ENCODE results near the gene MYL1. TPM values are rescaled to one million over a fixed set of nuclear protein-coding genes. Genes with fewer than 3 reads are reported as not detected.
A peak's percentile ranks its signal among the peaks of the same experiment; 100 is the strongest.

Gene MYL1
- total and polyA plus RNA-seq, 2 donors (not counting 1 experiment from before 2014, with no cell fraction given) = not detected

DNA sequence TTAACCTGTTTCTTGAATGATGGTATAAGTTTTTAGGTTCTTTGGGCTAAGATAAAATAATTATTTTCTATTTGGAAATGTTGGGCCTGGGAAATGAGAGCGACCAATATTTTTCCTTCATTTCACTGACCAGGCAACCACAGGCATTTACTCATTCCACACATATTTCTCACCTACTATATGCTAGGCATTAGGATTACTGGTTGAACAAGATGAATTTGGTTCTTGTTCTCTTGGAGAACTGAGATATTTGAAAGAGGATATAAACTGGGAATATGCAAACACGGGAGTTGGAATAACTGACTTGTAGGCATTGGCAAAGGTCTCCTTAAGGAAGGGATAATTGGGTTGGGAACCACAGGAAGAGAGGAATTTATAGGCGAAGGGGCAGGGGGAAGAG lies 3.9 kb upstream of the MYL1 start:
- Histone ChIP-seq H3K79me2 (ENCODE audit: control insufficient read depth, insufficient read depth, low read length) (no peaks in the 10 kb centered on the region), H3K9me3 (ENCODE audit: control insufficient read depth, insufficient read depth, low read depth, low read length) (no peaks in the 10 kb centered on the region), H2AFZ (ENCODE audit: low read length) (no peak overlapping the region), H3K27me3 (ENCODE audit: control insufficient read depth, insufficient read depth, low read length) (no peaks in the 10 kb centered on the region), H3K9ac (ENCODE audit: insufficient read depth, low read length) (no peak overlapping the region), H3K4me2 (ENCODE audit: extremely low read depth, insufficient read depth, low read length) (no peak overlapping the region), H3K4me3 (replicated peaks in 1 of 4; ENCODE audit: control extremely low read depth in 1 of 4, insufficient read depth in 1 of 4, low read depth in 3 of 4, low read length in 4 of 4) (no peak overlapping the region), H3K36me3 (ENCODE audit: control insufficient read depth, insufficient read depth, low read length) (no peaks in the 10 kb centered on the region), H4K20me1 (ENCODE audit: control insufficient read depth, extremely low read depth, insufficient read depth, low read length) (no peaks in the 10 kb centered on the region), H3K4me1 (ENCODE audit: control insufficient read depth, extremely low read depth, insufficient read depth, low read length) (no peaks in the 10 kb centered on the region), H3K27ac (ENCODE audit: insufficient read depth, low read length) (no peak overlapping the region)
- DNase-seq (ENCODE audit: low read depth in 2 of 2) = peak in 1 of 2 donors; percentile 65
- TF ChIP-seq, protein P1, sequence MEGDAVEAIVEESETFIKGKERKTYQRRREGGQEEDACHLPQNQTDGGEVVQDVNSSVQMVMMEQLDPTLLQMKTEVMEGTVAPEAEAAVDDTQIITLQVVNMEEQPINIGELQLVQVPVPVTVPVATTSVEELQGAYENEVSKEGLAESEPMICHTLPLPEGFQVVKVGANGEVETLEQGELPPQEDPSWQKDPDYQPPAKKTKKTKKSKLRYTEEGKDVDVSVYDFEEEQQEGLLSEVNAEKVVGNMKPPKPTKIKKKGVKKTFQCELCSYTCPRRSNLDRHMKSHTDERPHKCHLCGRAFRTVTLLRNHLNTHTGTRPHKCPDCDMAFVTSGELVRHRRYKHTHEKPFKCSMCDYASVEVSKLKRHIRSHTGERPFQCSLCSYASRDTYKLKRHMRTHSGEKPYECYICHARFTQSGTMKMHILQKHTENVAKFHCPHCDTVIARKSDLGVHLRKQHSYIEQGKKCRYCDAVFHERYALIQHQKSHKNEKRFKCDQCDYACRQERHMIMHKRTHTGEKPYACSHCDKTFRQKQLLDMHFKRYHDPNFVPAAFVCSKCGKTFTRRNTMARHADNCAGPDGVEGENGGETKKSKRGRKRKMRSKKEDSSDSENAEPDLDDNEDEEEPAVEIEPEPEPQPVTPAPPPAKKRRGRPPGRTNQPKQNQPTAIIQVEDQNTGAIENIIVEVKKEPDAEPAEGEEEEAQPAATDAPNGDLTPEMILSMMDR (conservative IDR thresholded peaks at IDR 0.05 in 1 of 2, IDR thresholded peaks at IDR 0.05 in 1 of 2; ENCODE audit: low read depth in 1 of 2, low read length in 2 of 2) = no peak
- no peak for TF ChIP-seq EZH2 (IDR thresholded peaks at IDR 0.05; ENCODE audit: low read length, missing control alignments)

DNA sequence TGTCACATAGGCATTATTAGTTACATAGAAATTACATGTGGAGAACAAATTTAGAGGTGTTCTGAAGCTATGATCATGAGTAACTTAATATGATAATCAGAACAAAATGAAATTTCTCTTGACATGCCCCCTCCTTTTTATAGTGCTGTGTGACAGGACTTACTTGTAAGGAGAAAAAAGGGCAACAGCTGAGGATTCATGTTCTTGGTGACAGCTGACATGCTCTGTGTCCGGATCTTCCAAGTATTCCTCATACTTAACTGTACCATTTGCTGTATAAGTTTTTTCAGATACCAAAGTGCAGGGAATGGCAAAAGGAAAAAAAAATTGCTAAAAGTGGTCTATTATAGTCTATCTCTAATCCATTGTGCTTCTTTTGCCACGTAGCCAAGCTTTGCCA lies 3.5 kb upstream of the MYL1 start:
- no peak overlapping the region for H3K27ac ChIP-seq (ENCODE audit: insufficient read depth, low read length)
- no peaks in the 10 kb centered on the region for H4K20me1 ChIP-seq (ENCODE audit: control insufficient read depth, extremely low read depth, insufficient read depth, low read length)
- no peak overlapping the region for H3K4me3 ChIP-seq (replicated peaks in 1 of 4; ENCODE audit: control extremely low read depth in 1 of 4, insufficient read depth in 1 of 4, low read depth in 3 of 4, low read length in 4 of 4)
- TF ChIP-seq, protein P1 (conservative IDR thresholded peaks at IDR 0.05 in 1 of 2, IDR thresholded peaks at IDR 0.05 in 1 of 2; ENCODE audit: low read depth in 1 of 2, low read length in 2 of 2) = no peak
- TF ChIP-seq EZH2 (IDR thresholded peaks at IDR 0.05; ENCODE audit: low read length, missing control alignments) = no peak
- no peaks in the 10 kb centered on the region for H3K36me3 ChIP-seq (ENCODE audit: control insufficient read depth, insufficient read depth, low read length)
- no peaks in the 10 kb centered on the region for H3K9me3 ChIP-seq (ENCODE audit: control insufficient read depth, insufficient read depth, low read depth, low read length)
- no peak overlapping the region for H2AFZ ChIP-seq (ENCODE audit: low read length)
- H3K79me2 ChIP-seq (ENCODE audit: control insufficient read depth, insufficient read depth, low read length) = no peaks in the 10 kb centered on the region
- DNase-seq (ENCODE audit: low read depth in 2 of 2) = peak in 1 of 2 donors; percentile 2
- H3K27me3 ChIP-seq (ENCODE audit: control insufficient read depth, insufficient read depth, low read length) = no peaks in the 10 kb centered on the region
- H3K9ac ChIP-seq (ENCODE audit: insufficient read depth, low read length) = no peak overlapping the region
- no peak overlapping the region for H3K4me2 ChIP-seq (ENCODE audit: extremely low read depth, insufficient read depth, low read length)
- H3K4me1 ChIP-seq (ENCODE audit: control insufficient read depth, extremely low read depth, insufficient read depth, low read length) = no peaks in the 10 kb centered on the region

DNA sequence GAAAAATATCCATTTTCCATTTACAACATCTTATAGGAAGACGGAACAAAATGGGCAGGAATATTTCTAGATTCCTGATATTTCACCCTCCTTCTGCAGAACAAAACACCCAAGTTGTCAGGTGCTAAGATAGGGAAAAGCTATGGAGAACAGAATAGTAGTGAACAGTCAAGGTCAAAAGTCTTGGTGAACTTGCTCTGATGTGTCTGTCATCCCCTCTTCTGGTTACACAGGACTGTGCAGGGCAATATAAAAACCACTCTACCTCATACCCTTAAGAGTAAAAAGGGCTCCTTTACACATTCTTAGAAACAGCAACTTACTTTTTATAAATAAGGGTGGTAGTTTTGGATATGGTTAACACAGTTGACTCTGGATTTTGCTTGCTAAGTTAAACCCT lies 4.4 kb downstream of the MYL1 start:
- no peaks in the 10 kb centered on the region for H3K4me1 ChIP-seq (ENCODE audit: control insufficient read depth, extremely low read depth, insufficient read depth, low read length)
- no peak overlapping the region for H3K4me3 ChIP-seq (replicated peaks in 1 of 4; ENCODE audit: control extremely low read depth in 1 of 4, insufficient read depth in 1 of 4, low read depth in 3 of 4, low read length in 4 of 4)
- no peak for TF ChIP-seq EZH2 (IDR thresholded peaks at IDR 0.05; ENCODE audit: low read length, missing control alignments)
- TF ChIP-seq, protein P1 (conservative IDR thresholded peaks at IDR 0.05 in 1 of 2, IDR thresholded peaks at IDR 0.05 in 1 of 2; ENCODE audit: low read depth in 1 of 2, low read length in 2 of 2) = no peak
- H3K27ac ChIP-seq (ENCODE audit: insufficient read depth, low read length) = no peak overlapping the region
- no peaks in the 10 kb centered on the region for H3K36me3 ChIP-seq (ENCODE audit: control insufficient read depth, insufficient read depth, low read length)
- H3K79me2 ChIP-seq (ENCODE audit: control insufficient read depth, insufficient read depth, low read length) = no peaks in the 10 kb centered on the region
- H3K4me2 ChIP-seq (ENCODE audit: extremely low read depth, insufficient read depth, low read length) = no peak overlapping the region
- no peaks in the 10 kb centered on the region for H3K27me3 ChIP-seq (ENCODE audit: control insufficient read depth, insufficient read depth, low read length)
- H3K9ac ChIP-seq (ENCODE audit: insufficient read depth, low read length) = no peak overlapping the region
- no peak overlapping the region for H2AFZ ChIP-seq (ENCODE audit: low read length)
- no peaks in the 10 kb centered on the region for H4K20me1 ChIP-seq (ENCODE audit: control insufficient read depth, extremely low read depth, insufficient read depth, low read length)
- H3K9me3 ChIP-seq (ENCODE audit: control insufficient read depth, insufficient read depth, low read depth, low read length) = no peaks in the 10 kb centered on the region
- no peak for DNase-seq (ENCODE audit: low read depth in 2 of 2)

Measured in fibroblast of lung (primary cell).